ENCODE results near the gene PACS2.

- TF ChIP-seq GABPA (IDR thresholded peaks at IDR 0.05 in 1 of 2, conservative IDR thresholded peaks at IDR 0.05 in 1 of 2) (no peak), CTCF (IDR thresholded peaks at IDR 0.05; ENCODE audit: low read depth, low read length, missing input control) (no peak), ATF3 (IDR thresholded peaks at IDR 0.05) (no peak), JUND (IDR thresholded peaks at IDR 0.05) (no peak), EGR1 (IDR thresholded peaks at IDR 0.05; ENCODE audit: low read depth in 2 of 2) (no peak)
These were observed 14.3 kb downstream of the PACS2 start for GRCh38 chr14:105328678-105329390.
